Thymus (tissue), 11 donors: ENCODE measurements around the gene MECR. TPM values are rescaled to one million over a fixed set of nuclear protein-coding genes. Genes with fewer than 3 reads are reported as not detected.

ENCODE experiments used
- DNase-seq, 9 donors: peaks; one replicate each; pipeline ENCODE4 v3.0.0-alpha.2; 2013; ENCODE audit warnings: low spot score in 9 of 9, low read depth in 6 of 9, missing footprints in 1 of 9
- H3K27ac ChIP-seq, 2 donors: one replicate each; pipeline ENCODE4 v1.5.1; 2013; ENCODE audit warnings: control low read depth in 1 of 2, low read depth in 1 of 2, low read length in 1 of 2, mild to moderate bottlenecking in 1 of 2, moderate library complexity in 1 of 2
- H3K27me3 ChIP-seq, 2 donors: one replicate each; pipeline ENCODE4 v1.5.1; 2013; ENCODE audit warnings: low read length in 1 of 2; ENCODE audit not compliant: control insufficient read depth in 2 of 2, insufficient read depth in 1 of 2
- H3K36me3 ChIP-seq, 2 donors: one replicate each; pipeline ENCODE4 v1.5.1; 2013; ENCODE audit warnings: low read length in 1 of 2, mild to moderate bottlenecking in 1 of 2, moderate library complexity in 1 of 2; ENCODE audit not compliant: control insufficient read depth in 2 of 2, insufficient read depth in 2 of 2
- H3K4me1 ChIP-seq, 2 donors: one replicate each; pipeline ENCODE4 v1.5.1; 2013; ENCODE audit warnings: low read length in 2 of 2; ENCODE audit not compliant: control insufficient read depth in 2 of 2, insufficient read depth in 2 of 2
- H3K4me3 ChIP-seq, 2 donors: one replicate each; pipeline ENCODE4 v1.5.1; 2013; ENCODE audit warnings: low read length in 2 of 2, control low read depth in 1 of 2, mild to moderate bottlenecking in 1 of 2
- H3K9me3 ChIP-seq, 2 donors: one replicate each; pipeline ENCODE4 v1.5.1; 2013; ENCODE audit warnings: low read length in 1 of 2, mild to moderate bottlenecking in 1 of 2; ENCODE audit not compliant: control insufficient read depth in 2 of 2, insufficient read depth in 1 of 2
- WGBS: extraction: QIAGEN DNeasy Blood & Tissue Kit; methylation state at CpG from one replicate; pipeline ENCODE4 v1.1.7; 2013; 5-methylcytosine and 5-hydroxymethylcytosine counted together
- polyA plus RNA-seq: library from polyadenylated mRNA; stranded (reverse); fragments of 200-250 nt; gene quantifications from one replicate; pipeline ENCODE4 v1.2.3, GENCODE V29; 2013
- total RNA-seq: library from RNA; stranded (reverse); fragments of 120-200 nt; gene quantifications from one replicate; pipeline ENCODE4 v1.2.4, GENCODE V29; 2013
- donor health status: healthy.

MECR gene
- total and polyA plus RNA-seq, 2 donors = 14.3 to 16.5 TPM

- Histone ChIP-seq H3K4me3 (no peak overlapping the region), H3K36me3 (peaks cover 0 to 13% of the 10 kb centered on the region in 2 donors), H3K27me3 (no peaks in the 10 kb centered on the region), H3K9me3 (no peaks in the 10 kb centered on the region), H3K27ac (no peak overlapping the region), H3K4me1 (peaks cover 11 to 25% of the 10 kb centered on the region in 2 donors)
- DNase-seq = peak; percentile 47 to 88 (median 74)
- 44% methylated on average over 14 of the region's 14 CpGs for WGBS
These were observed 28.0 kb downstream of the MECR start for GRCh38 chr1:29202584-29203340.

- Histone ChIP-seq H3K27me3 (no peaks in the 10 kb centered on the region), H3K36me3 (peaks cover 0 to 15% of the 10 kb centered on the region in 2 donors), H3K4me1 (peaks cover 11 to 25% of the 10 kb centered on the region in 2 donors), H3K27ac (peak overlapping the region in 1 of 2 donors; percentile 1), H3K4me3 (no peak overlapping the region), H3K9me3 (no peaks in the 10 kb centered on the region)
- peak in 1 of 9 donors; percentile 12 for DNase-seq
- 91% methylated on average over 1 of the region's 1 CpG for WGBS
These were observed 28.7 kb downstream of the MECR start for GRCh38 chr1:29202053-29202452.

GRCh38 chr1:29201595-29202051 lies 29.1 kb downstream of the MECR start:
- Histone ChIP-seq H3K9me3 (no peaks in the 10 kb centered on the region), H3K4me3 (no peak overlapping the region), H3K27me3 (no peaks in the 10 kb centered on the region), H3K4me1 (peaks cover 11 to 25% of the 10 kb centered on the region in 2 donors), H3K27ac (peak overlapping the region in 1 of 2 donors; percentile 1), H3K36me3 (peaks cover 0 to 14% of the 10 kb centered on the region in 2 donors)
- 37% methylated on average over 6 of the region's 6 CpGs for WGBS
- DNase-seq = peak in 3 of 9 donors; percentile 31 to 59 (median 32)

- DNase-seq = no peak
- Histone ChIP-seq H3K27me3 (no peaks in the 10 kb centered on the region), H3K4me1 (peaks cover 11 to 25% of the 10 kb centered on the region in 2 donors), H3K36me3 (peaks cover 0 to 10% of the 10 kb centered on the region in 2 donors), H3K27ac (peak overlapping the region in 1 of 2 donors; percentile 1), H3K4me3 (no peak overlapping the region), H3K9me3 (no peaks in the 10 kb centered on the region)
- 82% methylated on average over 5 of the region's 5 CpGs for WGBS
These were observed 29.7 kb downstream of the MECR start for GRCh38 chr1:29200906-29201594.

GRCh38 chr1:29197993-29198392 lies 32.7 kb downstream of the MECR start:
- DNase-seq = no peak
- H3K4me3 ChIP-seq = no peak overlapping the region
- H3K27ac ChIP-seq = no peak overlapping the region
- H3K4me1 ChIP-seq = peaks cover 11 to 25% of the 10 kb centered on the region in 2 donors
- no peaks in the 10 kb centered on the region for H3K27me3 ChIP-seq
- WGBS = 98% methylated on average over 12 of the region's 12 CpGs
- H3K36me3 ChIP-seq = peaks cover 14 to 15% of the 10 kb centered on the region in 2 donors
- H3K9me3 ChIP-seq = no peaks in the 10 kb centered on the region

- peak in 5 of 9 donors; percentile 25 to 73 (median 44) for DNase-seq
- H3K36me3 ChIP-seq = peaks cover 15% of the 10 kb centered on the region in 2 donors
- no peaks in the 10 kb centered on the region for H3K27me3 ChIP-seq
- no peak overlapping the region for H3K4me3 ChIP-seq
- peaks cover 11 to 22% of the 10 kb centered on the region in 2 donors for H3K4me1 ChIP-seq
- H3K27ac ChIP-seq = no peak overlapping the region
- no peaks in the 10 kb centered on the region for H3K9me3 ChIP-seq
- 97% methylated on average over 2 of the region's 2 CpGs for WGBS
These were observed 33.2 kb downstream of the MECR start for GRCh38 chr1:29197590-29197924.

GRCh38 chr1:29196863-29197589 lies 33.7 kb downstream of the MECR start:
- Histone ChIP-seq H3K27ac (no peak overlapping the region), H3K9me3 (no peaks in the 10 kb centered on the region), H3K36me3 (peaks cover 15 to 17% of the 10 kb centered on the region in 2 donors), H3K27me3 (no peaks in the 10 kb centered on the region), H3K4me1 (peaks cover 11 to 17% of the 10 kb centered on the region in 2 donors), H3K4me3 (no peak overlapping the region)
- 94% methylated on average over 7 of the region's 7 CpGs for WGBS
- no peak for DNase-seq

- Histone ChIP-seq H3K27ac (no peak overlapping the region), H3K9me3 (no peaks in the 10 kb centered on the region), H3K4me1 (peaks cover under 1 to 5% of the 10 kb centered on the region in 2 donors), H3K4me3 (no peak overlapping the region), H3K36me3 (peaks cover 15 to 17% of the 10 kb centered on the region in 2 donors), H3K27me3 (no peaks in the 10 kb centered on the region)
- WGBS = 35% methylated on average over 8 of the region's 8 CpGs
- no peak for DNase-seq
These were observed 34.8 kb downstream of the MECR start for GRCh38 chr1:29195881-29196291.
